Naive B cell (primary cell): Measurements from ENCODE around the gene ANAPC5. TPM values are rescaled to one million over a fixed set of nuclear protein-coding genes. Genes with fewer than 3 reads are reported as not detected.

Experiments used
- ATAC-seq, 2 donors: fragments of 150-1000 bp; cut with Tn5 transposase; 2 replicates each; pipeline ENCODE4 v1.10.0; 2021; ENCODE audit warnings: low read depth in 2 of 2, mild to moderate bottlenecking in 2 of 2, moderate library complexity in 2 of 2
- DNase-seq: peaks from one replicate; pipeline ENCODE4 v3.0.0; 2022
- H3K27ac Mint-ChIP-seq, 6 donors: one replicate each; pipeline ENCODE4 v1.8.0; 2020 to 2022; ENCODE audit warnings: mild to moderate bottlenecking in 6 of 6, mixed read lengths in 6 of 6, moderate library complexity in 5 of 6, inconsistent platforms in 2 of 6
- H3K27me3 Mint-ChIP-seq, 3 donors: one replicate each; pipeline ENCODE4 v1.8.0; 2021 to 2022; ENCODE audit warnings: mixed read lengths in 3 of 3, mild to moderate bottlenecking in 1 of 3
- H3K36me3 Mint-ChIP-seq, 2 donors: one replicate each; pipeline ENCODE4 v1.8.0; 2020 to 2022; ENCODE audit warnings: mixed read lengths in 2 of 2, inconsistent platforms in 1 of 2, mild to moderate bottlenecking in 1 of 2
- H3K4me1 Mint-ChIP-seq, 3 donors: one replicate each; pipeline ENCODE4 v1.8.0; 2020 to 2022; ENCODE audit warnings: mixed read lengths in 3 of 3, inconsistent platforms in 1 of 3, mild to moderate bottlenecking in 1 of 3, moderate library complexity in 1 of 3
- H3K4me3 Mint-ChIP-seq, 8 donors: one replicate each; pipeline ENCODE4 v1.8.0; 2020 to 2022; ENCODE audit warnings: mild to moderate bottlenecking in 8 of 8, mixed read lengths in 8 of 8, moderate library complexity in 8 of 8, inconsistent platforms in 2 of 8
- H3K9me3 Mint-ChIP-seq, 7 donors: one replicate each; pipeline ENCODE4 v1.8.0; 2020 to 2022; ENCODE audit warnings: mixed read lengths in 7 of 7, mild to moderate bottlenecking in 5 of 7, inconsistent platforms in 2 of 7, moderate library complexity in 1 of 7
- polyA plus RNA-seq, 6 donors: library from polyadenylated mRNA; unstranded; fragments of 300-500 nt; fragmentation: Illumina TruSeq; gene quantifications; one replicate each; pipeline ENCODE4 v1.2.3, GENCODE V29; 2021; ENCODE audit warnings: low read depth in 6 of 6

ANAPC5 gene
- polyA plus RNA-seq, 6 donors from 2014 or later = 79.7 to 172 (median 119) TPM

- Mint-ChIP-seq H3K4me1 (peaks cover 8 to 28% (median 12%) of the 10 kb centered on the region in 3 donors), H3K27ac (no peak overlapping the region), H3K36me3 (no peaks in the 10 kb centered on the region), H3K27me3 (peaks cover 0 to 9% (median 0%) of the 10 kb centered on the region in 3 donors), H3K9me3 (no peaks in the 10 kb centered on the region), H3K4me3 (no peak overlapping the region)
- ATAC-seq (no peak), DNase-seq (no peak)
These were observed 3.6 kb upstream of the ANAPC5 start for GRCh38 chr12:121355818-121356217.

GRCh38 chr12:121352682-121353018 lies 439 bp upstream of the ANAPC5 start:
- Mint-ChIP-seq H3K4me3 (peak overlapping the region; percentile 87 to 100 (median 99)), H3K9me3 (no peaks in the 10 kb centered on the region), H3K4me1 (peaks cover 10 to 43% (median 12%) of the 10 kb centered on the region in 3 donors), H3K36me3 (no peaks in the 10 kb centered on the region), H3K27me3 (peaks cover 0 to 9% (median 0%) of the 10 kb centered on the region in 3 donors), H3K27ac (peak overlapping the region; percentile 89 to 99 (median 95))
- ATAC-seq (no peak), DNase-seq (no peak)

GRCh38 chr12:121346747-121347146 lies 5.5 kb downstream of the ANAPC5 start:
- Mint-ChIP-seq H3K4me3 (peak overlapping the region in 1 of 8 donors; percentile 24), H3K9me3 (no peaks in the 10 kb centered on the region), H3K27me3 (no peaks in the 10 kb centered on the region), H3K4me1 (peaks cover 8 to 31% (median 11%) of the 10 kb centered on the region in 3 donors), H3K27ac (no peak overlapping the region), H3K36me3 (peaks cover 12 to 27% of the 10 kb centered on the region in 2 donors)
- no peak for ATAC-seq
- DNase-seq = no peak

GRCh38 chr12:121345151-121345815 lies 6.9 kb downstream of the ANAPC5 start:
- peaks cover 5 to 17% (median 11%) of the 10 kb centered on the region in 3 donors for H3K4me1 Mint-ChIP-seq
- peaks cover 12 to 27% of the 10 kb centered on the region in 2 donors for H3K36me3 Mint-ChIP-seq
- no peak overlapping the region for H3K4me3 Mint-ChIP-seq
- H3K27ac Mint-ChIP-seq = peak overlapping the region in 2 of 6 donors; percentile 11 to 17
- H3K27me3 Mint-ChIP-seq = no peaks in the 10 kb centered on the region
- ATAC-seq (no peak), DNase-seq (no peak)
- H3K9me3 Mint-ChIP-seq = no peaks in the 10 kb centered on the region

GRCh38 chr12:121344506-121344905 lies 7.7 kb downstream of the ANAPC5 start:
- Mint-ChIP-seq H3K4me3 (peak overlapping the region in 1 of 8 donors; percentile 64), H3K36me3 (peaks cover 12 to 27% of the 10 kb centered on the region in 2 donors), H3K9me3 (no peaks in the 10 kb centered on the region), H3K27ac (peak overlapping the region in 2 of 6 donors; percentile 11 to 88), H3K4me1 (peaks cover 5 to 14% (median 11%) of the 10 kb centered on the region in 3 donors), H3K27me3 (no peaks in the 10 kb centered on the region)
- DNase-seq (no peak), ATAC-seq (no peak)

GRCh38 chr12:121337416-121337815 lies 14.8 kb downstream of the ANAPC5 start:
- Mint-ChIP-seq H3K27me3 (no peaks in the 10 kb centered on the region), H3K27ac (peak overlapping the region in 3 of 6 donors; percentile 1 to 87 (median 79)), H3K4me3 (no peak overlapping the region), H3K36me3 (peaks cover 4 to 15% of the 10 kb centered on the region in 2 donors), H3K9me3 (no peaks in the 10 kb centered on the region), H3K4me1 (no peaks in the 10 kb centered on the region)
- DNase-seq (no peak), ATAC-seq (no peak)

GRCh38 chr12:121334513-121335343 lies 17.5 kb downstream of the ANAPC5 start:
- peak; percentile 78 to 85 for ATAC-seq
- peaks cover 14 to 15% of the 10 kb centered on the region in 2 donors for H3K36me3 Mint-ChIP-seq
- H3K4me1 Mint-ChIP-seq = no peaks in the 10 kb centered on the region
- peak; percentile 38 for DNase-seq
- no peak overlapping the region for H3K4me3 Mint-ChIP-seq
- no peaks in the 10 kb centered on the region for H3K27me3 Mint-ChIP-seq
- H3K27ac Mint-ChIP-seq = peak overlapping the region in 2 of 6 donors; percentile 3 to 72
- no peaks in the 10 kb centered on the region for H3K9me3 Mint-ChIP-seq

GRCh38 chr12:121333747-121334146 lies 18.5 kb downstream of the ANAPC5 start:
- no peaks in the 10 kb centered on the region for H3K9me3 Mint-ChIP-seq
- H3K27me3 Mint-ChIP-seq = no peaks in the 10 kb centered on the region
- no peaks in the 10 kb centered on the region for H3K4me1 Mint-ChIP-seq
- no peak for DNase-seq
- H3K36me3 Mint-ChIP-seq = peaks cover 15 to 18% of the 10 kb centered on the region in 2 donors
- no peak for ATAC-seq
- H3K27ac Mint-ChIP-seq = no peak overlapping the region
- H3K4me3 Mint-ChIP-seq = no peak overlapping the region

GRCh38 chr12:121331248-121331647 lies 21.0 kb downstream of the ANAPC5 start:
- DNase-seq (no peak), ATAC-seq (no peak)
- H3K4me1 Mint-ChIP-seq = no peaks in the 10 kb centered on the region
- no peak overlapping the region for H3K4me3 Mint-ChIP-seq
- H3K27ac Mint-ChIP-seq = no peak overlapping the region
- H3K36me3 Mint-ChIP-seq = peaks cover 15 to 26% of the 10 kb centered on the region in 2 donors
- H3K9me3 Mint-ChIP-seq = no peaks in the 10 kb centered on the region
- H3K27me3 Mint-ChIP-seq = no peaks in the 10 kb centered on the region

- Mint-ChIP-seq H3K9me3 (no peaks in the 10 kb centered on the region), H3K36me3 (peaks cover 20 to 26% of the 10 kb centered on the region in 2 donors), H3K27ac (peak overlapping the region in 1 of 6 donors; percentile 14), H3K4me1 (no peaks in the 10 kb centered on the region), H3K27me3 (no peaks in the 10 kb centered on the region), H3K4me3 (no peak overlapping the region)
- ATAC-seq (no peak), DNase-seq (no peak)
These were observed 21.5 kb downstream of the ANAPC5 start for GRCh38 chr12:121330692-121331091.

GRCh38 chr12:121330195-121330594 lies 22.0 kb downstream of the ANAPC5 start:
- peak overlapping the region in 1 of 6 donors; percentile 69 for H3K27ac Mint-ChIP-seq
- no peaks in the 10 kb centered on the region for H3K27me3 Mint-ChIP-seq
- no peak overlapping the region for H3K4me3 Mint-ChIP-seq
- H3K4me1 Mint-ChIP-seq = no peaks in the 10 kb centered on the region
- ATAC-seq (no peak), DNase-seq (no peak)
- H3K36me3 Mint-ChIP-seq = peaks cover 21 to 26% of the 10 kb centered on the region in 2 donors
- H3K9me3 Mint-ChIP-seq = no peaks in the 10 kb centered on the region

GRCh38 chr12:121328620-121329019 lies 23.6 kb downstream of the ANAPC5 start:
- Mint-ChIP-seq H3K36me3 (peaks cover 17 to 28% of the 10 kb centered on the region in 2 donors), H3K9me3 (no peaks in the 10 kb centered on the region), H3K4me3 (no peak overlapping the region), H3K27ac (no peak overlapping the region), H3K27me3 (no peaks in the 10 kb centered on the region), H3K4me1 (no peaks in the 10 kb centered on the region)
- DNase-seq (no peak), ATAC-seq (no peak)

GRCh38 chr12:121326996-121327674 lies 25.1 kb downstream of the ANAPC5 start:
- H3K9me3 Mint-ChIP-seq = no peaks in the 10 kb centered on the region
- peak overlapping the region in 3 of 6 donors; percentile 33 to 44 (median 42) for H3K27ac Mint-ChIP-seq
- H3K4me1 Mint-ChIP-seq = no peaks in the 10 kb centered on the region
- no peak overlapping the region for H3K4me3 Mint-ChIP-seq
- DNase-seq (no peak), ATAC-seq (no peak)
- no peaks in the 10 kb centered on the region for H3K27me3 Mint-ChIP-seq
- H3K36me3 Mint-ChIP-seq = peaks cover 13 to 28% of the 10 kb centered on the region in 2 donors
